OCI-LY7 (cell line): Measurements from ENCODE around the gene BHLHE40. TPM values are rescaled to one million over a fixed set of nuclear protein-coding genes. Genes with fewer than 3 reads are reported as not detected.

Experiments used
- BruUV-seq: library from RNA; stranded (reverse); fragments of 400-500 nt; replicated peaks from 2 replicates; lab custom pipeline; 2021; lab: Mats Ljungman, UMichigan
- CTCF ChIA-PET: fragments of 300-600 bp; sonication (Branson Sonifier 250); formaldehyde crosslinking; loops from one replicate; lab custom pipeline; 2022; ENCODE audit warnings: antibody characterized with exemption; ENCODE audit not compliant: unreplicated experiment; lab: Charles Lee
- POLR2A ChIA-PET: fragments of 300-600 bp; sonication (Branson Sonifier 250); formaldehyde crosslinking; loops from one replicate; lab custom pipeline; 2022; ENCODE audit warnings: antibody characterized with exemption; lab: Charles Lee
- DNase-seq: peaks from one replicate; pipeline ENCODE4 v3.0.0-alpha.2; 2015; ENCODE audit warnings: low spot score
- H2AFZ ChIP-seq: fragments of 200-600 bp; sonication (generic), shearing (Covaris generic); 2 replicates; pipeline ENCODE4 v1.6.1; 2014; ENCODE audit warnings: mild to moderate bottlenecking, antibody characterized with exemption, low read length, moderate library complexity
- H3K27ac ChIP-seq: fragments of 200-600 bp; sonication (generic); 2 replicates; pipeline ENCODE4 v1.5.1; 2014; ENCODE audit warnings: mixed run types, low read depth, mild to moderate bottlenecking, moderate library complexity, low read length, inconsistent platforms; ENCODE audit not compliant: poor library complexity, severe bottlenecking
- H3K36me3 ChIP-seq: fragments of 200-600 bp; sonication (generic); 2 replicates; pipeline ENCODE4 v1.6.1; 2014; ENCODE audit warnings: mild to moderate bottlenecking, antibody characterized with exemption, low read length, moderate library complexity, mixed read lengths; ENCODE audit not compliant: insufficient read depth
- H3K4me1 ChIP-seq: fragments of 200-600 bp; sonication (generic); 2 replicates; pipeline ENCODE4 v1.5.1; 2014; ENCODE audit warnings: mild to moderate bottlenecking, low read length; ENCODE audit not compliant: insufficient read depth, poor library complexity, severe bottlenecking
- H3K4me2 ChIP-seq: fragments of 200-600 bp; sonication (generic); 2 replicates; pipeline ENCODE4 v1.6.1; 2014; ENCODE audit warnings: mild to moderate bottlenecking, low read length
- H3K4me3 ChIP-seq: fragments of 200-600 bp; sonication (generic); 2 replicates; pipeline ENCODE4 v1.5.1; 2014; ENCODE audit warnings: mild to moderate bottlenecking, low read depth, low read length; ENCODE audit not compliant: poor library complexity, severe bottlenecking
- H3K79me2 ChIP-seq: fragments of 200-600 bp; sonication (generic); 2 replicates; pipeline ENCODE4 v1.6.1; 2016; ENCODE audit warnings: low read depth, mild to moderate bottlenecking, low read length, moderate library complexity, mixed read lengths; ENCODE audit not compliant: insufficient read depth
- H3K9me2 ChIP-seq: fragments of 200-600 bp; sonication (generic); 2 replicates; pipeline ENCODE4 v1.6.1; 2016; ENCODE audit warnings: mild to moderate bottlenecking, low read length, mixed read lengths; ENCODE audit not compliant: insufficient read depth
- H3K9me3 ChIP-seq: fragments of 200-600 bp; sonication (generic); 2 replicates; pipeline ENCODE4 v1.6.1; 2014; ENCODE audit warnings: mild to moderate bottlenecking, mixed run types, low read length, mixed read lengths
- H4K20me1 ChIP-seq: fragments of 200-600 bp; sonication (generic); 2 replicates; pipeline ENCODE4 v1.6.1; 2014; ENCODE audit warnings: mild to moderate bottlenecking, antibody characterized with exemption, low read length, moderate library complexity, mixed read lengths; ENCODE audit not compliant: insufficient read depth
- EZH2phosphoT487 ChIP-seq: fragments of 200-600 bp; sonication (generic); IDR thresholded peaks from 2 replicates; pipeline ENCODE4 v1.6.1; 2018; ENCODE audit warnings: low read depth, borderline replicate concordance, mild to moderate bottlenecking, mixed run types, antibody characterized with exemption, low read length, moderate library complexity, mixed read lengths
- intact Hi-C: fragments of 100-400 bp; cut with micrococcal nuclease; formaldehyde crosslinking; loops from one replicate; pipeline ENCODE4 v1.10.0; 2022; ENCODE audit not compliant: unreplicated experiment
- total RNA-seq, 2 experiments: library from RNA; depleted of rRNA in 1 of 2; stranded (reverse); fragments of >200 nt in 1 of 2; shearing (Covaris generic) in 1 of 2; gene quantifications; 2 replicates each; pipeline ENCODE4 v1.2.3, GENCODE V29; 2014 to 2022
- TF ChIP-seq, protein P1 (sequence below): fragments of 200-600 bp; sonication (generic); conservative IDR thresholded peaks from 2 replicates; pipeline ENCODE4 v1.5.1; 2014; ENCODE audit warnings: mild to moderate bottlenecking, antibody characterized with exemption, low read length, moderate library complexity, mixed read lengths

Gene BHLHE40
- total RNA-seq, 2 experiments from 2014 or later = 0.11 to 0.35 TPM

DNA sequence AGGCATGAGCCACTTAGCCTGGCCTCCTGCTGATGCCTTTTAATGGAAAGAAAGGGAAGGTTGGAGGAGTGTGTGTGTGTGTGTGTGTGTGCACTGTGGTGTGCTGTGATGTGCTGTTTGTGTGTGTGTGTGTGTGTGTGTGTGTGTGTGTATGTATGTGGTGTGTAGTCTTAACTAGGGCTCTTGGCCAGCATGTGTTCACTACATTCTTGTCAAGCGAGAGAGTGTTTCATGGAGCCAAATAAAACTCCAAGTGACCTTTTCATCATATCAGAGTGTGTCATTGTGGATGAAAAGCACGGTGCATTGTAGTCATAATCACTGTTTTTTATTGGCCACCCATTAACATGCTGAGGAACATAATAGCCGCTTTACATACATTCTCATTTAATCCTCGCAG lies 30.8 kb upstream of the BHLHE40 start:
- Histone ChIP-seq H4K20me1 (no peaks in the 10 kb centered on the region), H3K36me3 (no peaks in the 10 kb centered on the region), H3K9me3 (no peaks in the 10 kb centered on the region), H3K4me1 (no peaks in the 10 kb centered on the region), H3K79me2 (no peaks in the 10 kb centered on the region), H3K9me2 (no peaks in the 10 kb centered on the region), H3K4me2 (no peak overlapping the region), H2AFZ (no peak overlapping the region), H3K27ac (no peak overlapping the region), H3K4me3 (no peak overlapping the region)
- TF ChIP-seq EZH2phosphoT487 = no peak
- TF ChIP-seq, protein P1, sequence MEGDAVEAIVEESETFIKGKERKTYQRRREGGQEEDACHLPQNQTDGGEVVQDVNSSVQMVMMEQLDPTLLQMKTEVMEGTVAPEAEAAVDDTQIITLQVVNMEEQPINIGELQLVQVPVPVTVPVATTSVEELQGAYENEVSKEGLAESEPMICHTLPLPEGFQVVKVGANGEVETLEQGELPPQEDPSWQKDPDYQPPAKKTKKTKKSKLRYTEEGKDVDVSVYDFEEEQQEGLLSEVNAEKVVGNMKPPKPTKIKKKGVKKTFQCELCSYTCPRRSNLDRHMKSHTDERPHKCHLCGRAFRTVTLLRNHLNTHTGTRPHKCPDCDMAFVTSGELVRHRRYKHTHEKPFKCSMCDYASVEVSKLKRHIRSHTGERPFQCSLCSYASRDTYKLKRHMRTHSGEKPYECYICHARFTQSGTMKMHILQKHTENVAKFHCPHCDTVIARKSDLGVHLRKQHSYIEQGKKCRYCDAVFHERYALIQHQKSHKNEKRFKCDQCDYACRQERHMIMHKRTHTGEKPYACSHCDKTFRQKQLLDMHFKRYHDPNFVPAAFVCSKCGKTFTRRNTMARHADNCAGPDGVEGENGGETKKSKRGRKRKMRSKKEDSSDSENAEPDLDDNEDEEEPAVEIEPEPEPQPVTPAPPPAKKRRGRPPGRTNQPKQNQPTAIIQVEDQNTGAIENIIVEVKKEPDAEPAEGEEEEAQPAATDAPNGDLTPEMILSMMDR = no peak
- no TSS peak for BruUV-seq
- intact Hi-C loops = no loop called here
- ChIA-PET POLR2A (interaction anchor here (0.7 kb wide), 1 partner anchor 42 kb away, joined by 3 read pairs; no protein-coding TSS in a partner anchor), CTCF (no interaction called here)
- DNase-seq = no peak

DNA sequence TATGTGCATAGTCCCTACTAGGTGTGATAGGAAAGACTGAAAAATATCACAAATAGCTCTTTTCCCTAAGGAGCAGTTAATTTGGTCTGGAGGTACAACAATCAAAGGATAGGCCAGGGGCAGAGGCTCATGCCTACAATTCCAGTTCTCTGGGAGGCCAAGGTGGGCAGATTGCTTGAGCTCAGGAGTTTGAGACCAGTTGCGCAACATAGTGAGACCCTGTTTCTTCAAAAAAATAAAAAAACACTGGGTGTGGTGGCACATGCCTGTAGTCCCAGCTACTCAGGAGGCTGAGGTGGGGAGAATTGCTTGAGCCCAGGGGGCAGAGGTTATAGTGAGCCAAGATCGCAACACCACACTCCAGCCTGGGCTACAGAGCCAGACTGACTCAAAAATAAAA lies 30.2 kb upstream of the BHLHE40 start:
- no peak overlapping the region for H3K27ac ChIP-seq
- no peak for DNase-seq
- POLR2A ChIA-PET = no interaction called here
- intact Hi-C loops = no loop called here
- H3K4me1 ChIP-seq = no peaks in the 10 kb centered on the region
- no peaks in the 10 kb centered on the region for H3K79me2 ChIP-seq
- TF ChIP-seq, protein P1 = no peak
- no peak for TF ChIP-seq EZH2phosphoT487
- H3K4me3 ChIP-seq = no peak overlapping the region
- H3K9me3 ChIP-seq = no peaks in the 10 kb centered on the region
- no peaks in the 10 kb centered on the region for H4K20me1 ChIP-seq
- no TSS peak for BruUV-seq
- no peaks in the 10 kb centered on the region for H3K9me2 ChIP-seq
- H3K4me2 ChIP-seq = no peak overlapping the region
- no peak overlapping the region for H2AFZ ChIP-seq
- CTCF ChIA-PET = no interaction called here
- H3K36me3 ChIP-seq = no peaks in the 10 kb centered on the region

DNA sequence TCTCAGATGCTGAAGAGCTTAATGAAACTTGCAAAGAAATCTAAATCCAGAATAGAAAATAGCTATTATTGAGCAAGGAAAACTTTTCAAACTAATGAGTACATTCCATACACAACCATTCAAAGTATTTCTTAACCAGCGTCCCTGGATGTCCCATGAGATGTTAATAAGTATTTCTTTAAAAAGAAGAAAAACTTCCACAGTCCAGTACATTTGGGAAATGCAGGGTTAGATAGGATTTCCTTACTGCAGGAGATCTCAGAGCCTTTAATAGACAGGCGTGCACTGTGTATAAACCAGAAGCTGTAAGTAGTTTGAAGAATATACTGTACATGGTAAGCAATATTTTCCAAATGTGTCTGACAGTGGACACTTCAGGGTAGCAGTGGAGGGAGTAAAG lies 29.6 kb upstream of the BHLHE40 start:
- ChIA-PET CTCF (no interaction called here), POLR2A (no interaction called here)
- Histone ChIP-seq H3K9me3 (no peaks in the 10 kb centered on the region), H3K9me2 (no peaks in the 10 kb centered on the region), H3K4me1 (no peaks in the 10 kb centered on the region), H3K27ac (no peak overlapping the region), H2AFZ (no peak overlapping the region), H3K4me3 (no peak overlapping the region), H3K79me2 (no peaks in the 10 kb centered on the region), H3K36me3 (no peaks in the 10 kb centered on the region), H4K20me1 (no peaks in the 10 kb centered on the region), H3K4me2 (no peak overlapping the region)
- TF ChIP-seq, protein P1 = no peak
- TF ChIP-seq EZH2phosphoT487 = no peak
- BruUV-seq = no TSS peak
- DNase-seq = no peak
- intact Hi-C loops = no loop called here
